Mesenchymal stem cell (in vitro differentiated cells and primary cell): ENCODE data around the gene C16orf54.

Experiments used
- DNase-seq: peaks from one replicate; pipeline ENCODE4 v3.0.0-alpha.2; 2013
- H2AFZ ChIP-seq: one replicate; pipeline ENCODE4 v1.6.1; 2013; ENCODE audit warnings: low read depth, mild to moderate bottlenecking, control low read depth, inconsistent platforms, low read length, moderate library complexity
- H2AK5ac ChIP-seq: 2 replicates; pipeline ENCODE4 v1.6.1; 2013; ENCODE audit warnings: low read length, moderate library complexity, mild to moderate bottlenecking, inconsistent platforms; ENCODE audit not compliant: severe bottlenecking
- H2BK120ac ChIP-seq: one replicate; pipeline ENCODE4 v1.6.1; 2013; ENCODE audit warnings: low read depth, mild to moderate bottlenecking, inconsistent platforms, low read length, moderate library complexity
- H2BK12ac ChIP-seq, 2 experiments: one replicate each; pipeline ENCODE4 v1.6.1; 2013; ENCODE audit warnings: inconsistent platforms in 2 of 2, low read length in 2 of 2, mild to moderate bottlenecking in 2 of 2, moderate library complexity in 2 of 2, control low read depth in 1 of 2
- H2BK15ac ChIP-seq: one replicate; pipeline ENCODE4 v1.6.1; 2013; ENCODE audit warnings: mild to moderate bottlenecking, low read depth, inconsistent platforms; ENCODE audit not compliant: poor library complexity, severe bottlenecking
- H2BK5ac ChIP-seq: 2 replicates; pipeline ENCODE4 v1.6.1; 2013; ENCODE audit warnings: low read depth, mild to moderate bottlenecking, low read length, control low read depth, inconsistent platforms; ENCODE audit not compliant: poor library complexity, severe bottlenecking
- H3K14ac ChIP-seq, 2 experiments: one replicate each; pipeline ENCODE4 v1.6.1; 2013; ENCODE audit warnings: inconsistent platforms in 2 of 2, low read length in 2 of 2, control low read depth in 1 of 2, mild to moderate bottlenecking in 1 of 2, moderate library complexity in 1 of 2
- H3K18ac ChIP-seq, 2 experiments: one replicate each; pipeline ENCODE4 v1.6.1; 2013; ENCODE audit warnings: inconsistent platforms in 2 of 2, low read length in 2 of 2, control low read depth in 1 of 2, low read depth in 1 of 2, mild to moderate bottlenecking in 1 of 2
- H3K23ac ChIP-seq, 2 experiments: one replicate each; pipeline ENCODE4 v1.6.1; 2013; ENCODE audit warnings: inconsistent platforms in 2 of 2, low read length in 2 of 2, mild to moderate bottlenecking in 2 of 2, moderate library complexity in 2 of 2, control low read depth in 1 of 2
- H3K27ac ChIP-seq: 2 replicates; pipeline ENCODE4 v1.5.1; 2013; ENCODE audit warnings: mild to moderate bottlenecking, moderate library complexity, low read length, control low read depth, inconsistent platforms; ENCODE audit not compliant: poor library complexity, severe bottlenecking
- H3K27me3 ChIP-seq, 2 experiments: 2 replicates each; pipeline versions ENCODE4 v1.6.1 to v1.7.0; 2013; ENCODE audit warnings: low read length in 2 of 2, mild to moderate bottlenecking in 2 of 2, moderate library complexity in 2 of 2, control low read depth in 1 of 2, inconsistent platforms in 1 of 2; ENCODE audit not compliant: control insufficient read depth in 1 of 2, insufficient read depth in 1 of 2
- H3K36me3 ChIP-seq, 2 experiments: 2 replicates each; pipeline versions ENCODE4 v1.6.1 to v1.7.0; 2013; ENCODE audit warnings: low read length in 2 of 2, control low read depth in 1 of 2, inconsistent platforms in 1 of 2, low read depth in 1 of 2, mild to moderate bottlenecking in 1 of 2; ENCODE audit not compliant: insufficient read depth in 2 of 2, control insufficient read depth in 1 of 2
- H3K4ac ChIP-seq, 2 experiments: one replicate each; pipeline ENCODE4 v1.6.1; 2013; ENCODE audit warnings: inconsistent platforms in 2 of 2, low read length in 2 of 2, mild to moderate bottlenecking in 2 of 2, moderate library complexity in 2 of 2, control low read depth in 1 of 2, low read depth in 1 of 2
- H3K4me1 ChIP-seq: 2 replicates; pipeline ENCODE4 v1.6.1; 2013; ENCODE audit warnings: low read depth, low read length, control low read depth; ENCODE audit not compliant: control insufficient read depth, insufficient read depth
- H3K4me2 ChIP-seq: 2 replicates; pipeline ENCODE4 v1.6.1; 2013; ENCODE audit warnings: low read length, mild to moderate bottlenecking, inconsistent platforms; ENCODE audit not compliant: poor library complexity, severe bottlenecking
- H3K4me3 ChIP-seq, 2 experiments: 2 replicates each; pipeline versions ENCODE4 v1.5.1 to v1.7.0; 2013; ENCODE audit warnings: low read length in 2 of 2, mild to moderate bottlenecking in 2 of 2, control low read depth in 1 of 2, low read depth in 1 of 2; ENCODE audit not compliant: insufficient read depth in 1 of 2
- H3K79me1 ChIP-seq: replicated peaks from 2 replicates; pipeline ENCODE4 v1.6.1; 2013; ENCODE audit warnings: mild to moderate bottlenecking, control low read depth, low read length, inconsistent platforms; ENCODE audit not compliant: poor library complexity, severe bottlenecking
- H3K9ac ChIP-seq: 2 replicates; pipeline ENCODE4 v1.7.0; 2013; ENCODE audit warnings: mild to moderate bottlenecking, low read length, moderate library complexity
- H3K9me3 ChIP-seq: 2 replicates; pipeline ENCODE4 v1.7.0; 2013; ENCODE audit warnings: mild to moderate bottlenecking, low read length; ENCODE audit not compliant: control insufficient read depth
- H4K8ac ChIP-seq: one replicate; pipeline ENCODE4 v1.6.1; 2013; ENCODE audit warnings: inconsistent platforms, mild to moderate bottlenecking, low read length, moderate library complexity
- H4K91ac ChIP-seq: one replicate; pipeline ENCODE4 v1.6.1; 2013; ENCODE audit warnings: mild to moderate bottlenecking, low read length, inconsistent platforms
- WGBS: methylation state at CpG from one replicate; pipeline ENCODE4 v1.1.7; 2013; ENCODE audit warnings: mixed read lengths; 5-methylcytosine and 5-hydroxymethylcytosine counted together

C16orf54 gene

GRCh38 chr16:29770250-29770929 is 24.6 kb upstream of the C16orf54 start:
- H4K8ac ChIP-seq = no peak overlapping the region
- no peak overlapping the region for H2AK5ac ChIP-seq
- H2BK15ac ChIP-seq = no peak overlapping the region
- no peak overlapping the region for H3K9ac ChIP-seq
- no peak overlapping the region for H3K4me3 ChIP-seq
- H3K23ac ChIP-seq = peak overlapping the region in 1 of 2 experiments; percentile 41
- no peaks in the 10 kb centered on the region for H3K36me3 ChIP-seq
- 74% methylated on average over 4 of the region's 7 CpGs for WGBS
- H2BK5ac ChIP-seq = no peak overlapping the region
- H3K18ac ChIP-seq = no peak overlapping the region
- H3K14ac ChIP-seq = no peak overlapping the region
- H3K4me2 ChIP-seq = no peak overlapping the region
- no peaks in the 10 kb centered on the region for H3K9me3 ChIP-seq
- H4K91ac ChIP-seq = no peak overlapping the region
- H3K27me3 ChIP-seq = peaks cover 2% of the 10 kb centered on the region in 2 experiments
- no peaks in the 10 kb centered on the region for H3K4me1 ChIP-seq
- no peak overlapping the region for H3K4ac ChIP-seq
- no peak overlapping the region for H2BK12ac ChIP-seq
- H2AFZ ChIP-seq = no peak overlapping the region
- no peak for DNase-seq
- H2BK120ac ChIP-seq = no peak overlapping the region
- H3K79me1 ChIP-seq = no peaks in the 10 kb centered on the region
- no peak overlapping the region for H3K27ac ChIP-seq

GRCh38 chr16:29769507-29769906 is 23.7 kb upstream of the C16orf54 start:
- Histone ChIP-seq H3K23ac (no peak overlapping the region), H2BK15ac (no peak overlapping the region), H2AK5ac (no peak overlapping the region), H3K27me3 (peaks cover 4 to 7% of the 10 kb centered on the region in 2 experiments), H3K4me1 (no peaks in the 10 kb centered on the region), H2BK5ac (no peak overlapping the region), H3K36me3 (no peaks in the 10 kb centered on the region), H3K27ac (no peak overlapping the region), H2BK12ac (no peak overlapping the region), H2BK120ac (no peak overlapping the region), H3K4ac (no peak overlapping the region), H3K4me2 (no peak overlapping the region), H3K4me3 (no peak overlapping the region), H3K18ac (no peak overlapping the region), H3K9ac (no peak overlapping the region), H4K91ac (no peak overlapping the region), H3K9me3 (no peaks in the 10 kb centered on the region), H4K8ac (no peak overlapping the region), H2AFZ (no peak overlapping the region), H3K79me1 (no peaks in the 10 kb centered on the region), H3K14ac (no peak overlapping the region)
- 79% methylated on average over 2 of the region's 2 CpGs for WGBS
- no peak for DNase-seq

- H4K8ac ChIP-seq = no peak overlapping the region
- H3K14ac ChIP-seq = no peak overlapping the region
- no peaks in the 10 kb centered on the region for H3K4me1 ChIP-seq
Observed at GRCh38 chr16:29767062-29767461, 21.3 kb upstream of the C16orf54 start.

GRCh38 chr16:29766571-29766970 is 20.8 kb upstream of the C16orf54 start:
- no peak overlapping the region for H2AK5ac ChIP-seq
- no peak for DNase-seq
- no peaks in the 10 kb centered on the region for H3K79me1 ChIP-seq
- H3K4me3 ChIP-seq = no peak overlapping the region
- H3K9me3 ChIP-seq = no peaks in the 10 kb centered on the region
- H3K4me2 ChIP-seq = no peak overlapping the region
- H2BK15ac ChIP-seq = no peak overlapping the region
- H3K27me3 ChIP-seq = peaks cover 8 to 23% of the 10 kb centered on the region in 2 experiments
- no peak overlapping the region for H3K4ac ChIP-seq
- H4K91ac ChIP-seq = no peak overlapping the region
- no peak overlapping the region for H2BK5ac ChIP-seq
- 100% methylated on average over 1 of the region's 3 CpGs for WGBS
- no peaks in the 10 kb centered on the region for H3K4me1 ChIP-seq
- H3K18ac ChIP-seq = no peak overlapping the region
- no peak overlapping the region for H4K8ac ChIP-seq
- H3K14ac ChIP-seq = no peak overlapping the region
- no peak overlapping the region for H2BK120ac ChIP-seq
- no peak overlapping the region for H3K27ac ChIP-seq
- no peak overlapping the region for H3K23ac ChIP-seq
- H2AFZ ChIP-seq = no peak overlapping the region
- no peak overlapping the region for H2BK12ac ChIP-seq
- H3K9ac ChIP-seq = no peak overlapping the region
- no peaks in the 10 kb centered on the region for H3K36me3 ChIP-seq

More at GRCh38 chr16:29767062-29767461, 21.3 kb upstream of the C16orf54 start:
- Histone ChIP-seq H4K91ac (no peak overlapping the region), H3K36me3 (no peaks in the 10 kb centered on the region), H3K4me2 (no peak overlapping the region), H2AK5ac (no peak overlapping the region), H3K23ac (no peak overlapping the region), H3K4me3 (no peak overlapping the region), H2BK15ac (no peak overlapping the region), H2AFZ (no peak overlapping the region), H3K27ac (no peak overlapping the region), H3K18ac (no peak overlapping the region), H3K79me1 (no peaks in the 10 kb centered on the region), H3K9ac (no peak overlapping the region), H2BK12ac (no peak overlapping the region), H2BK5ac (no peak overlapping the region), H3K4ac (no peak overlapping the region), H3K9me3 (no peaks in the 10 kb centered on the region), H3K27me3 (peaks cover 8 to 23% of the 10 kb centered on the region in 2 experiments), H2BK120ac (no peak overlapping the region)
- 94% methylated on average over 2 of the region's 3 CpGs for whole genome bisulfite sequencing
- DNase-seq = no peak
